Neutrophil (primary cell): ENCODE results near the gene WNK1.

Experiments used
- H3K27ac ChIP-seq: fragments of 200-600 bp; sonication (generic); 2 replicates; pipeline ENCODE4 v1.5.1; 2016; ENCODE audit warnings: mild to moderate bottlenecking, moderate library complexity
- H3K27me3 ChIP-seq: fragments of 200-600 bp; sonication (generic); 2 replicates; pipeline ENCODE4 v1.6.0; 2016; ENCODE audit warnings: mild to moderate bottlenecking
- H3K36me3 ChIP-seq: fragments of 200-600 bp; sonication (generic); 2 replicates; pipeline ENCODE4 v1.5.1; 2017
- H3K4me1 ChIP-seq, 2 experiments: fragments of 200-600 bp in 1 of 2; sonication (generic) in 1 of 2; 1 replicate in 1 of 2; 2 replicates in 1 of 2; pipeline versions ENCODE4 v1.5.1 to v1.6.1; 2013 to 2016; ENCODE audit warnings: low read depth in 1 of 2, low read length in 1 of 2, mild to moderate bottlenecking in 1 of 2, moderate library complexity in 1 of 2; ENCODE audit not compliant: control insufficient read depth in 1 of 2, insufficient read depth in 1 of 2
- H3K4me3 ChIP-seq, 2 experiments: fragments of 200-600 bp in 1 of 2; sonication (generic) in 1 of 2; 1 replicate in 1 of 2; 2 replicates in 1 of 2; pipeline ENCODE4 v1.5.1; 2013 to 2016; ENCODE audit warnings: low read depth in 1 of 2, low read length in 1 of 2, mild to moderate bottlenecking in 1 of 2, moderate library complexity in 1 of 2
- H3K9me3 ChIP-seq: fragments of 200-600 bp; sonication (generic); 2 replicates; pipeline ENCODE4 v1.5.1; 2016
- TF ChIP-seq, protein P1 (sequence below): fragments of 200-600 bp; sonication (generic); IDR thresholded peaks from 2 replicates; pipeline ENCODE4 v1.5.1; 2016; ENCODE audit warnings: antibody characterized with exemption

The WNK1 gene

GRCh38 chr12:795305-795704 lies 42.9 kb downstream of the WNK1 start:
- H3K36me3 ChIP-seq = no peaks in the 10 kb centered on the region
- no peak overlapping the region for H3K4me3 ChIP-seq
- peaks cover 23 to 27% of the 10 kb centered on the region in 2 experiments for H3K4me1 ChIP-seq
- H3K27me3 ChIP-seq = no peaks in the 10 kb centered on the region
- TF ChIP-seq, protein P1, sequence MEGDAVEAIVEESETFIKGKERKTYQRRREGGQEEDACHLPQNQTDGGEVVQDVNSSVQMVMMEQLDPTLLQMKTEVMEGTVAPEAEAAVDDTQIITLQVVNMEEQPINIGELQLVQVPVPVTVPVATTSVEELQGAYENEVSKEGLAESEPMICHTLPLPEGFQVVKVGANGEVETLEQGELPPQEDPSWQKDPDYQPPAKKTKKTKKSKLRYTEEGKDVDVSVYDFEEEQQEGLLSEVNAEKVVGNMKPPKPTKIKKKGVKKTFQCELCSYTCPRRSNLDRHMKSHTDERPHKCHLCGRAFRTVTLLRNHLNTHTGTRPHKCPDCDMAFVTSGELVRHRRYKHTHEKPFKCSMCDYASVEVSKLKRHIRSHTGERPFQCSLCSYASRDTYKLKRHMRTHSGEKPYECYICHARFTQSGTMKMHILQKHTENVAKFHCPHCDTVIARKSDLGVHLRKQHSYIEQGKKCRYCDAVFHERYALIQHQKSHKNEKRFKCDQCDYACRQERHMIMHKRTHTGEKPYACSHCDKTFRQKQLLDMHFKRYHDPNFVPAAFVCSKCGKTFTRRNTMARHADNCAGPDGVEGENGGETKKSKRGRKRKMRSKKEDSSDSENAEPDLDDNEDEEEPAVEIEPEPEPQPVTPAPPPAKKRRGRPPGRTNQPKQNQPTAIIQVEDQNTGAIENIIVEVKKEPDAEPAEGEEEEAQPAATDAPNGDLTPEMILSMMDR = no peak
- H3K9me3 ChIP-seq = no peaks in the 10 kb centered on the region
- no peak overlapping the region for H3K27ac ChIP-seq

DNA sequence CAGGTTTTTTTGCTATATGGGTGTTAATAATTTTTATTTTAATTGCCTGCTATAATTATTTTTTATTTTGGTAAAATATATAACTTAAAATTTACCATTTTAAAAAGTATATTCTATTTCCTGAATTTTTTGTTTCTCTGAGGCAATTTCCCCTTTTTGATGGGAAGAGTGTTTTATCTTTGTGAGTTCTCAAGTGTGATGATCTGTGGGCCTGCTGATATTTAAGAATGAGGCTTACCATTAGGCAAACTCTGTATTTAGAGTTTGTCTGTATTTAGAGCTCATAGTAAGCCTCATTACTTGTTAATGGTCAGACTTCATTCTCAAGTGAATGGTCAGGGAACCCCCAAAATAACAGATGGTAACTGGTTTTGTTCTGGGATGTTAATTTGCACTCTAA lies 48.0 kb downstream of the WNK1 start:
- H3K4me3 ChIP-seq = no peak overlapping the region
- H3K36me3 ChIP-seq = no peaks in the 10 kb centered on the region
- no peaks in the 10 kb centered on the region for H3K27me3 ChIP-seq
- TF ChIP-seq, protein P1 = no peak
- H3K4me1 ChIP-seq = peaks cover 30 to 41% of the 10 kb centered on the region in 2 experiments
- peak overlapping the region; percentile 49 for H3K27ac ChIP-seq
- H3K9me3 ChIP-seq = no peaks in the 10 kb centered on the region

GRCh38 chr12:802242-803120 lies 50.1 kb downstream of the WNK1 start:
- Histone ChIP-seq H3K9me3 (no peaks in the 10 kb centered on the region), H3K4me3 (no peak overlapping the region), H3K27ac (peak overlapping the region; percentile 0), H3K4me1 (peaks cover 32 to 38% of the 10 kb centered on the region in 2 experiments), H3K27me3 (no peaks in the 10 kb centered on the region), H3K36me3 (no peaks in the 10 kb centered on the region)
- TF ChIP-seq, protein P1 = no peak

DNA sequence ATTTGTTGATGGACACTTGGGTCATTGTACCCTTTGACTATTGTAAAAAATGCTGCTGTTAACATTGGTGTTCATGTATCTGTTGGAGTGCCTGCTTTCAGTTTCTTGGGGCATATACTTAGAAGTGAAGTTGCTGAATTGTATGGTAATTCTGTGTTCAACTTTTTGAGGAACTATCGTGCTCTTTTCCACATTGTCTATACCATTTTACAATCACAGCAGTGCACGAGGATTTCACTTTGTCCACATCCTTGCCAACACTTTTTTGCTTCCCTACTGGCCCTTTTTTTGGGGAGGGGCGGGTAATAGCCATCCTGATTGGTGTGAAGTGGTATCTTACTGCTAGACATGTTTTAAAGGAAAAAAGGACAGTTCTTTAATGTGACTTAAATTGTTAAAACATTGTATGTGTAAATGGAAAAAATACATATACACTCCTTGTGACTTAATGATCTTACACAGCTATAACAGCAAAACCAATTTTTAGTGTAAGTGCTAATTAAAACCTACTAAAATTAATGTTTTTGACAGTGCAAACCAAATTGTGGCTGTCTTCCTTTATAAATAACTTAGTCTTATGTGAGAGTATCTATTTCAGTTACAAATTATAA lies 52.7 kb downstream of the WNK1 start:
- H3K4me1 ChIP-seq = peaks cover 24 to 30% of the 10 kb centered on the region in 2 experiments
- H3K4me3 ChIP-seq = no peak overlapping the region
- no peaks in the 10 kb centered on the region for H3K36me3 ChIP-seq
- TF ChIP-seq, protein P1 = no peak
- no peaks in the 10 kb centered on the region for H3K27me3 ChIP-seq
- H3K9me3 ChIP-seq = no peaks in the 10 kb centered on the region
- peak overlapping the region; percentile 31 for H3K27ac ChIP-seq

DNA sequence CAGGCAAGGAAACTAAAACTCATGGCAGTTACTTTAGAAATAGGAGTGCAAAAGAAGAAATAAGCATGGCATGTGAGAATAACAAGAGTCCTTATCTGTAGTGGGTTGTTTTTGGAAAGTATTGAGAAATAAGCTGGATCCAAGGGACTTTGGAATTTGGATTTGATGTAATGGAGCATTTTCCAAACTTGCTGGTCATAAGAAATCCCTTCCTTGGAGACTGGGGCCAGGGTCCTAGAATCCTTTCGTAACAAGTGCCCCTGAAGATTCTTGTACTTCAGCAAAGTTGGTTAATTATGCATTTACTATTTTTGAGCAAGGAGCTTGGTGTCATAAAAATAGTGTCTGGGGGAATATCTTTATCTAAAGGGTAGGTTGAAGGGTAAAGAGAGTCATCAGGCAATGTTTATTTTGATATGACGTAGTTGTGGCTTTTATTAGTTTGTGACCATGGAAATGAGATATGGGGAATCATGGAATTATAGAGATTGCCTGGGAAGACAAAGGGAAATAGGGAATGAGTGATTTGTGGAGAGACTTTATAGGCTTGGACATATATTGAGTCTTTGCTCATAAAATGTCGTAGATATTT lies 53.9 kb downstream of the WNK1 start:
- Histone ChIP-seq H3K4me3 (no peak overlapping the region), H3K36me3 (no peaks in the 10 kb centered on the region), H3K27me3 (no peaks in the 10 kb centered on the region), H3K9me3 (no peaks in the 10 kb centered on the region), H3K4me1 (peaks cover 19 to 28% of the 10 kb centered on the region in 2 experiments), H3K27ac (peak overlapping the region; percentile 50)
- TF ChIP-seq, protein P1 = no peak
